ENCODE data around the gene TAAR8.

The TAAR8 gene, protein sequence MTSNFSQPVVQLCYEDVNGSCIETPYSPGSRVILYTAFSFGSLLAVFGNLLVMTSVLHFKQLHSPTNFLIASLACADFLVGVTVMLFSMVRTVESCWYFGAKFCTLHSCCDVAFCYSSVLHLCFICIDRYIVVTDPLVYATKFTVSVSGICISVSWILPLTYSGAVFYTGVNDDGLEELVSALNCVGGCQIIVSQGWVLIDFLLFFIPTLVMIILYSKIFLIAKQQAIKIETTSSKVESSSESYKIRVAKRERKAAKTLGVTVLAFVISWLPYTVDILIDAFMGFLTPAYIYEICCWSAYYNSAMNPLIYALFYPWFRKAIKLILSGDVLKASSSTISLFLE

DNA sequence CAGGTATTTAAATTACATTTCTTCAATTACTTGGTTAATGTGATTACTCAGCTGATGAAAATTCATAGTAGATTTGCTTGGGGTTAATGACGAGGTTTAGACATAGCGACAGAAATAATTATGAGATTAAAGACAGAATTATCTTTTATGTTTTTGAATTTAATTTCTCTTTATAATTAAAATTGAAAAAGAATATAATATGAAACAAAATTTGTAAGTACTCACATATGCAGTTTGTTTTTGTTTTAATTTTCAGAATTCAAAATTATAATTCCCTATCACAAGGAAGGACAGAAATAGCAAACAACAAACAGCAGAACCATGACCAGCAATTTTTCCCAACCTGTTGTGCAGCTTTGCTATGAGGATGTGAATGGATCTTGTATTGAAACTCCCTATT lies at the start of gene TAAR8:
TAAR8 (plus strand) TSS at position 301 of the 400 bp plus-strand sequence; CDS start at position 322, 21 bp downstream.
- Histone ChIP-seq H3K36me3 (ENCODE audit: insufficient read depth, low read length) (no peaks in the 10 kb centered on the region), H3K9ac (ENCODE audit: low read length) (no peak within 1 kb of the TSS)

DNA sequence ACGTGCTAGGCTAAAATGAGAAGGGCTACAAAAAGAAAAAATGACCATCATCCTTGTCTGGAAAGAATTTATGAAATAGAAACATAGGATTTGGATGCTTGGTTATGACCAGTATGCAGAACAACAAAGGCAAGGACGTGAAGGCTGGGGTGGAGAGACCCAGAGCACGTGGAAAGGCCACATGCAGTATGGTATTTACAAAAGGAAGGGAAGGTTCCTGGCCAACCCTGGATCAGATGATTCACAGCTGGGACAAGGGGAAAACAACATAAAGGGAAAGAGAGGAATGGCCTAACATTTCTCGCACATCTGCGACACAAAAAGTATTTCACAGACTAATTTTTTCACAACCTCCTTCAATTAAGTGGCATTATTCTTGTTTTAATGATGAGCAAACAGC lies 47.7 kb upstream of the TAAR8 start:
- Histone ChIP-seq H3K36me3 (ENCODE audit: insufficient read depth, low read length) (peaks cover 12% of the 10 kb centered on the region), H3K27ac (ENCODE audit: low read depth, low read length) (no peak overlapping the region), H3K9me3 (ENCODE audit: low read length) (no peaks in the 10 kb centered on the region), H3K27me3 (ENCODE audit: control insufficient read depth in 1 of 2, insufficient read depth in 2 of 2, low read length in 2 of 2) (no peaks in the 10 kb centered on the region), H3K9ac (ENCODE audit: low read length) (no peak overlapping the region), H3K4me1 (ENCODE audit: insufficient read depth, low read length) (peaks cover 32% of the 10 kb centered on the region), H3K4me3 (ENCODE audit: low read depth in 1 of 2, low read length in 2 of 2) (no peak overlapping the region)

More for the DNA sequence above, at the start of gene TAAR8:
- Histone ChIP-seq H3K4me1 (ENCODE audit: insufficient read depth, low read length) (no peaks in the 10 kb centered on the region), H3K4me3 (ENCODE audit: low read depth in 1 of 2, low read length in 2 of 2) (no peak within 1 kb of the TSS), H3K9me3 (ENCODE audit: low read length) (no peaks in the 10 kb centered on the region), H3K27ac (ENCODE audit: low read depth, low read length) (no peak within 1 kb of the TSS), H3K27me3 (ENCODE audit: control insufficient read depth in 1 of 2, insufficient read depth in 2 of 2, low read length in 2 of 2) (no peaks in the 10 kb centered on the region)

DNA sequence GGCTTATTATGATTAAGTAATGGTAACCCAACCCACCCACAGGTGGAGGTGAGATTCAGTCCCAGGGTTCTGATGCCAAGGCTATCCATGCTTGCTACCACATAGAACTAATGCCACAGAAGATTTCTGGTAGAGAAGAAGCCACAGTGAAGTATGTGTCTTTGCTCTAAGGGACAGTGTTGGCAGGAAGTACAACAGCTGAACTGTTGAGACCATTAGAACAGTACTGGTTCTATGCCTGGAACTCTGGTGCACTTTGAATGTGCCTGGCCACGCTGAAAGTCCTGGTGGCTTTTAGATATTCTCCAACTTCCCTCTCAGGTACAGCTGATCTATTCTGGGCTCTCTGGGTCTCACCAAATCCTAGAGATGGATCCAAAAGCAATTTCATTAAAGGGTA lies 47.3 kb upstream of the TAAR8 start:
- H3K27me3 ChIP-seq (ENCODE audit: control insufficient read depth in 1 of 2, insufficient read depth in 2 of 2, low read length in 2 of 2), result no peaks in the 10 kb centered on the region
- no peak overlapping the region for H3K4me3 ChIP-seq (ENCODE audit: low read depth in 1 of 2, low read length in 2 of 2)
- no peak overlapping the region for H3K27ac ChIP-seq (ENCODE audit: low read depth, low read length)
- no peak overlapping the region for H3K9ac ChIP-seq (ENCODE audit: low read length)
- no peaks in the 10 kb centered on the region for H3K9me3 ChIP-seq (ENCODE audit: low read length)
- H3K4me1 ChIP-seq (ENCODE audit: insufficient read depth, low read length), result peaks cover 28% of the 10 kb centered on the region
- peaks cover 12% of the 10 kb centered on the region for H3K36me3 ChIP-seq (ENCODE audit: insufficient read depth, low read length)

DNA sequence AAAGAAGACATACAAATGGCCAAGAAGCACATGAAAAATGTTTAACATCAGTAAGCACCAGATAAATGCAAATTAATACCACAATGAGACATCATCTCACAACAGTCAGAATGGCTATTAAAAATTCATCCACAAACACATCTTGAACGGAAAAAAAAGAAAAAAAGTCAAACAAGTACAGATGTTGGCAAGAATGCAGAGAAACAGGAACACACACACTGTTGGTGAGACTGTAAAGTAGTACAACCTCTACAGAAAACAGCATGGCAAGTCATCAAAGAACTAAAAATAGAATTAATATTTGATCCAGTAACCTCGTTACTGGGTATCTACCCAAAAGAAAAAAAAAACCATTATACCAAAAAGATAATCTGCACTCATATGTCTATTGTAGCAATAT lies 46.0 kb upstream of the TAAR8 start:
- Histone ChIP-seq H3K4me3 (ENCODE audit: low read depth in 1 of 2, low read length in 2 of 2) (no peak overlapping the region), H3K36me3 (ENCODE audit: insufficient read depth, low read length) (peaks cover 5% of the 10 kb centered on the region), H3K4me1 (ENCODE audit: insufficient read depth, low read length) (peaks cover 34% of the 10 kb centered on the region)

DNA sequence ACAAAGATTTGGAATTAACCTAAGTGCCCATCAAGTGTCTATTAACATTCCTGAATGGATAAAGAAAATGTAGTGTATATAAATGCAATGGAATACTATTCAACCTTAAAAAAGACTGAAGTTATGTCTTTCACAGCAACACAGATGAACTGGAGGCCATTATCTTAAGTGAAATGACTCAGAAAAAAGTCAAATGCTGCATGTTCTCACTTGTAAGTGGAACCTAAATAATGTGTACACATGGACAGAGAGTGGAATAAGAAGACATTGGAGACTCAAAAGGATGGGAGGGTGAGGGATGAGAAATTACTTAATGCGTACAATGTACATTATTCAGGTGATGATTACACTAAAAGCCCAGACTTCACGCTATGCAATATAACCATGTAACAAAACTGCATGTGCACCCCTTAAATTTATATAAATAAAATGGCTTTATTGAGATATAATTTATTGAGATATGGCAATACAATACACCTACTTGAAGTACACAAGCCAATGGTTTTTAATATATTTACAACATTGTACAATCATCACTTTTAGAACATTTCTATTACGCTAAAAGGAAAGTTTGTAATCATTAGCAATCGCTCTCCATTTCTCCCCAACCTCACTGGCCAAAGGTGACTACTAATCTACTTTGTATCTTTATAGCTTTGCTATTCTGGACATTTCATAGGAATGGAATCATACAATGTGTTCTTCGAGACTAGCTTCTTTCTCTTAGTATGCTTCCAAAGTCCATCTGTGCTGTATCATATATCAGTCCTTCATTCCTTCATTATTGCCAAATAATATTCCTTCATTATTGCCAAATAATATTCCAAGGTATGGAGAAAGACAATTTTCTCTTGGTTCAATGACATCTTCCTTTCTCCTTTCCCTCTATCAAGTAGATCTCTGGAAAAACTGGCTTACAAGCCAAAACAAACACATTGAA lies 45.3 kb upstream of the TAAR8 start:
- H3K36me3 ChIP-seq (ENCODE audit: insufficient read depth, low read length), result no peaks in the 10 kb centered on the region
- H3K9ac ChIP-seq (ENCODE audit: low read length), result no peak overlapping the region
- H3K27me3 ChIP-seq (ENCODE audit: control insufficient read depth in 1 of 2, insufficient read depth in 2 of 2, low read length in 2 of 2), result no peaks in the 10 kb centered on the region
- H3K4me1 ChIP-seq (ENCODE audit: insufficient read depth, low read length), result peaks cover 39% of the 10 kb centered on the region
- H3K9me3 ChIP-seq (ENCODE audit: low read length), result no peaks in the 10 kb centered on the region
- no peak overlapping the region for H3K27ac ChIP-seq (ENCODE audit: low read depth, low read length)
- H3K4me3 ChIP-seq (ENCODE audit: low read depth in 1 of 2, low read length in 2 of 2), result no peak overlapping the region

More for the DNA sequence above, 46.0 kb upstream of the TAAR8 start:
- Histone ChIP-seq H3K9ac (ENCODE audit: low read length) (no peak overlapping the region), H3K27ac (ENCODE audit: low read depth, low read length) (no peak overlapping the region), H3K27me3 (ENCODE audit: control insufficient read depth in 1 of 2, insufficient read depth in 2 of 2, low read length in 2 of 2) (no peaks in the 10 kb centered on the region), H3K9me3 (ENCODE audit: low read length) (no peaks in the 10 kb centered on the region)

DNA sequence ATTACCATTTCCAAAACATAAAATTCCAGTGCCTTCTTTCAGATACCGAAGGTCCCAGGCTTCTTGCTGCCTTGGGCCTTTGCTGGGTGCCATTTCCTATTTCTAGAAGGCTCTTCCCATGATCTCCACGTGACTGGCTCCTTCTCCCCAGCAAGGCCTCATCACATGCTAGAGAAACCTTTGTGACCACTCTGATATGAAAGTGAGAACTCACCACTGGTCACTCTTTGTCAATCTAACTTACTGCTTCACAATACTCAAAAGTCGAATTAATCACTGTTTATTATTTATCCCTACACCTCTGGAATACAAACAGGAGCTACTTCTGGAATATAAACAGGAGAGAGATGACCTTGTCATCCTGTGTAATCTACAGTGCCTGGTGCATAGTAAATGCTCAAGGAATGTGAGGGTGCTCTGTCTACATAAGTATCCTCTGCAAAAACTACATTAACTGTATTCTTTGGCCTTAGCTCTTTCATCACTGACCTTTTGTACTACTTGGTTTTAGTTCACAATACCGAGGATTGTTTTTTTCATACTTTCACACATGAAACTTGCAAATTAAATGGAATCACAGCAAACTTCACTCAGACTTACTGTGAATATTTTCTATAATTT lies 41.2 kb upstream of the TAAR8 start:
- H3K9ac ChIP-seq (ENCODE audit: low read length), result peak overlapping the region; percentile 34
- peaks cover 19% of the 10 kb centered on the region for H3K4me1 ChIP-seq (ENCODE audit: insufficient read depth, low read length)
- no peak overlapping the region for H3K27ac ChIP-seq (ENCODE audit: low read depth, low read length)
- H3K36me3 ChIP-seq (ENCODE audit: insufficient read depth, low read length), result no peaks in the 10 kb centered on the region
- H3K27me3 ChIP-seq (ENCODE audit: control insufficient read depth in 1 of 2, insufficient read depth in 2 of 2, low read length in 2 of 2), result no peaks in the 10 kb centered on the region
- no peaks in the 10 kb centered on the region for H3K9me3 ChIP-seq (ENCODE audit: low read length)
- H3K4me3 ChIP-seq (ENCODE audit: low read depth in 1 of 2, low read length in 2 of 2), result peak overlapping the region in 1 of 2 donors; percentile 97

DNA sequence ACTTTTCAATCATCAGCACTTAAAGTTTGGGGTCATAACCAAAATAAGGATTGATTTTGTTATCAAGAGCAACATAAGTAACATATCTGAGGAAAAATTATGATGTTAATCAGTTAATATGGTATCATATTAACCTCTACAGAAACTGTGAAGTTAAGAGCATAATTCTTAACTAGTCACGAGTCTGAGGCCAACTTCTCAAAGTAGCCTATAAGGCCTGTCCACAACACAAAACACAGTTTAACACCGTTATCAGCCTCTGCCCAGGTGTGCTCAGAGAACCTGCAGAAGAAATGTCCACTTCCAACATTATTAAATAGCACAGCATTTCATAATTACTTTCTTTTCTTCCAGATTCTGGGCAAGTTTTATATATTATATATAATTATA lies 40.6 kb upstream of the TAAR8 start:
- Histone ChIP-seq H3K9me3 (ENCODE audit: low read length) (no peaks in the 10 kb centered on the region), H3K27ac (ENCODE audit: low read depth, low read length) (no peak overlapping the region), H3K9ac (ENCODE audit: low read length) (peak overlapping the region; percentile 34), H3K4me3 (ENCODE audit: low read depth in 1 of 2, low read length in 2 of 2) (peak overlapping the region in 1 of 2 donors; percentile 97), H3K27me3 (ENCODE audit: control insufficient read depth in 1 of 2, insufficient read depth in 2 of 2, low read length in 2 of 2) (no peaks in the 10 kb centered on the region), H3K36me3 (ENCODE audit: insufficient read depth, low read length) (no peaks in the 10 kb centered on the region), H3K4me1 (ENCODE audit: insufficient read depth, low read length) (peaks cover 14% of the 10 kb centered on the region)

DNA sequence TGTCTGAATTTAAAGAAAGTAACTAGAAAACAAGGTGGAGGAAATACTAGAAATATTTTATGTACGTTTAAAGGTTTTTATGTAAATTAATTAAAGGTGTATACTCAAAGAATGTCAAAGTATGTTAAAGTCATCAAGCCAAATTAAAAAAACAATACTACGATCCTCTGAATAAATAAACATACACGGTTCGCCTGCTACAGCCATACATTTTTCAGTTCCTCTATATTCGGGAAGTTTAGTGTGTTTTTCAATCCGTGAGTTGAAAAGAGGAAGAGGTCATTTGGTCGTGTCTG lies 40.2 kb upstream of the TAAR8 start:
- no peaks in the 10 kb centered on the region for H3K36me3 ChIP-seq (ENCODE audit: insufficient read depth, low read length)
- peak overlapping the region; percentile 46 for H3K9ac ChIP-seq (ENCODE audit: low read length)
- H3K9me3 ChIP-seq (ENCODE audit: low read length), result no peaks in the 10 kb centered on the region
- peak overlapping the region; percentile 30 to 97 for H3K4me3 ChIP-seq (ENCODE audit: low read depth in 1 of 2, low read length in 2 of 2)
- no peaks in the 10 kb centered on the region for H3K27me3 ChIP-seq (ENCODE audit: control insufficient read depth in 1 of 2, insufficient read depth in 2 of 2, low read length in 2 of 2)
- H3K4me1 ChIP-seq (ENCODE audit: insufficient read depth, low read length), result peaks cover 13% of the 10 kb centered on the region
- peak overlapping the region; percentile 54 for H3K27ac ChIP-seq (ENCODE audit: low read depth, low read length)

DNA sequence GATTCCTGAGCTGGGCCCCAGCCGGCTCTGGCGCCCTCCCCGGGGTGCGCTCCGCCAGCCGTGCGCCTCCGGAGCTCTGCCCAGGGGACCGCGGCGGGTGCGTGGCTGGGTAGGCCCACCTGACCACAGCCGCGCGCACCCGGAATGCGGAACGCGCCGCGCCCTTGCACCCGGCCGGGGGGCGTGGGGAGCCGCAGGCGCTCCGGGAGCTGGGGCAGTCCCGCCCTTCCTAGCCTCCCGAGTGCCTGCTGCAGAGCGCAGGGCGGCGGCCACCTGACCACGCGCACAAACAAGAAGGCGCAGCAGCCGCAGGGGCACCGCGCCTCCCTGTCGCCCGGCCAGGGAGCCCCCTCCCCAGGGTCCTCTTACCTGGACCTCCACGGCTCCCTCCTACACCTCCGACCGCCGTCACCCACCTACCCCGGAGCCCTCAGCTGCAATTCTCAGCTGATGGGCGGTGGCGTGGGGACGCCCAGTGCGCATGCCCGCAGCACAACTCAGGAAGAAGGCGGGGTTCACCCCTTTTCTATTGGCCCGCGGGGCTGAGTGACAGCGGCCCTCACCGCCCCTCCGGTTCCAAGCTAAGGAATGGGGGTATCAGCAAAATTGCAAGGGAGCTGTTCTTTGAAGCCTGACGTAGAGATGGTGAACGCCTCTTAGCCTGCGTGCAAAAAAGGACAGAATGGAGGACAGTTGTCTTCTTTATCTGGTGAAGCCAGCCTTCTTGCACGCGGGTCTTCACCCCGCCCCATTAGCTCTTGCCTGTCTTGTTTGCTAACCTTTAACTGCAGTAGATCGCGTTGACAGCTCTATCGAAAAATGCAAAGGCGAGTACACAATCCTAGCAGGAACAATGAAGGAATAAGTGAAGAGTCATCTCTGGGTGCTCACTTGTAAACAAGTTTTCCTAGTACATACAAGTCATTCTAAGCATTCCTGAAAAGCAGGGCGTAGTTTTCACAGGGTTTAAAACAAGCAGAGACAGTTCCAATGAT lies 39.5 kb upstream of the TAAR8 start, which contains the start of gene STX7:
STX7 (minus strand) TSS at position 479 of the 995 bp plus-strand sequence. CDS start 9,586 bp downstream, outside the sequence.
- Histone ChIP-seq H3K27ac (ENCODE audit: low read depth, low read length) (peak within 1 kb of the TSS; percentile 54), H3K9ac (ENCODE audit: low read length) (peak within 1 kb of the TSS; percentile 46), H3K9me3 (ENCODE audit: low read length) (no peaks in the 10 kb centered on the region), H3K4me3 (ENCODE audit: low read depth in 1 of 2, low read length in 2 of 2) (peak within 1 kb of the TSS; percentile 30 to 97), H3K4me1 (ENCODE audit: insufficient read depth, low read length) (peaks cover 13% of the 10 kb centered on the region), H3K27me3 (ENCODE audit: control insufficient read depth in 1 of 2, insufficient read depth in 2 of 2, low read length in 2 of 2) (no peaks in the 10 kb centered on the region), H3K36me3 (ENCODE audit: insufficient read depth, low read length) (no peaks in the 10 kb centered on the region)

DNA sequence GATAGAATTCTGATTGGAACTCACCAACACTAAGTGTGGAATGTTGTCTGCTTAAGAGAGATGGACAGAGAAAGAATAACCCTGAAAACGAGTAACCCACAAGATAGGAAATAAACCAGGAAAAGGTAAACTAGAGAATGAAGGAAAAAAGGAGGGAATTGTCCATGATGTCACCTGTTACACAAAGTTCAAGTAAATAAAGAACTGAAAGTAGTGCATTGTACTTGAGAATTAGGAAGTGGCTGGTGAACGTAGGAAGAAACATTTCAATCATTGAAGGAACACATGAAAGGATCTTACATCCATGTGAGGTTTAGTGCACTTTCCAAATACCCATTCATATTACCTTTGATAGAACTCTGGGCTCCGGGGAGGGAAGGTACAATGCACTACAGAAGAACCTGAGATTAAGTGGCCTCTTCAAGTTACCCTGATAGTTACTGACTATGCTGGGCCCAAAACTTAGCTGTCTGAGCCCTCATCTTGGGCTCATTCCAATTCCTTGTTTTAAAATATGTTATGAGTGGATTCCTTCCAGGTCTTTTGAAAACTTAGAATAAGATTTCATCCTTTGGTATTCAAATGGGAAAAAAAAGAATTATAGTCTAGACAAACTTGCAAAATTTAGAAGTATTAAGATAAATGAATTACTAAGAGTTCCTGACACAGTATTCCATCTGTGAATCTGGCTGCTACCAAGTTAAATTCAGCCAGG lies 38.5 kb upstream of the TAAR8 start:
- H3K27me3 ChIP-seq (ENCODE audit: control insufficient read depth in 1 of 2, insufficient read depth in 2 of 2, low read length in 2 of 2), result no peaks in the 10 kb centered on the region
- H3K4me3 ChIP-seq (ENCODE audit: low read depth in 1 of 2, low read length in 2 of 2), result no peak overlapping the region
- no peak overlapping the region for H3K9ac ChIP-seq (ENCODE audit: low read length)
- H3K27ac ChIP-seq (ENCODE audit: low read depth, low read length), result no peak overlapping the region
- peaks cover 13% of the 10 kb centered on the region for H3K4me1 ChIP-seq (ENCODE audit: insufficient read depth, low read length)
- H3K9me3 ChIP-seq (ENCODE audit: low read length), result no peaks in the 10 kb centered on the region
- no peaks in the 10 kb centered on the region for H3K36me3 ChIP-seq (ENCODE audit: insufficient read depth, low read length)
